HEK293 (cell line): Measurements from ENCODE around the gene ZNF831.

Experiments used
- CTCF ChIA-PET: fragments of 350-600 bp; formaldehyde crosslinking; extraction: SDS; loops from one replicate; lab custom pipeline; 2021; ENCODE audit warnings: antibody characterized with exemption; lab: Yijun Ruan, JAX
- POLR2A ChIA-PET: fragments of 300-600 bp; formaldehyde crosslinking; extraction: SDS; loops from one replicate; lab custom pipeline; 2020; ENCODE audit warnings: antibody characterized with exemption, inconsistent platforms; lab: Yijun Ruan, JAX
- H3K27ac ChIP-seq: fragments of 200-500 bp; sonication (Bioruptor generic); 2 replicates; pipeline ENCODE4 v1.5.1; 2014; ENCODE audit warnings: low read depth, low read length, control low read depth, inconsistent platforms; ENCODE audit errors: extremely low read depth
- H3K36me3 ChIP-seq, 2 experiments: fragments of 200-500 bp in 1 of 2; sonication (Bioruptor generic) in 1 of 2; 1 replicate in 1 of 2; 2 replicates in 1 of 2; pipeline ENCODE4 v1.5.1; 2014 to 2017; ENCODE audit warnings: inconsistent platforms in 2 of 2, low read length in 2 of 2; ENCODE audit not compliant: control insufficient read depth in 2 of 2, insufficient read depth in 1 of 2
- H3K4me1 ChIP-seq: fragments of 200-500 bp; sonication (Bioruptor generic); 2 replicates; pipeline ENCODE4 v1.5.1; 2014; ENCODE audit warnings: mild to moderate bottlenecking, low read length, inconsistent platforms; ENCODE audit not compliant: control insufficient read depth, insufficient read depth
- H3K4me3 ChIP-seq: 2 replicates; pipeline ENCODE4 v1.5.1; 2011; ENCODE audit warnings: low read depth, mild to moderate bottlenecking, control low read depth, low read length, moderate library complexity
- H3K9me3 ChIP-seq: fragments of 200-500 bp; sonication (Bioruptor generic); 2 replicates; pipeline ENCODE4 v1.5.1; 2014; ENCODE audit warnings: low read depth, low read length, inconsistent platforms; ENCODE audit not compliant: control insufficient read depth, insufficient read depth
- BCL11A ChIP-seq: fragments of 450-650 bp; formaldehyde crosslinking; IDR thresholded peaks from 2 replicates; pipeline ENCODE4 v1.5.1; 2016; ENCODE audit warnings: low read depth, missing biosample characterization, missing genetic modification characterization
- BCL11B ChIP-seq: fragments of 450-650 bp; formaldehyde crosslinking; IDR thresholded peaks from 2 replicates; pipeline ENCODE4 v1.5.1; 2016; ENCODE audit warnings: low read depth, missing biosample characterization, missing genetic modification characterization
- EGR2 ChIP-seq: fragments of 450-650 bp; formaldehyde crosslinking; IDR thresholded peaks from 2 replicates; pipeline ENCODE4 v1.5.1; 2016; ENCODE audit warnings: low read depth, missing biosample characterization, missing genetic modification characterization
- GLI2 ChIP-seq: fragments of 450-650 bp; formaldehyde crosslinking; IDR thresholded peaks from 2 replicates; pipeline ENCODE4; 2017; ENCODE audit warnings: missing biosample characterization, missing genetic modification characterization, low read depth, borderline replicate concordance
- KLF10 ChIP-seq: fragments of 450-650 bp; IDR thresholded peaks from 2 replicates; pipeline ENCODE4 v1.5.1; 2018; ENCODE audit warnings: missing biosample characterization, mild to moderate bottlenecking, missing genetic modification characterization
- KLF7 ChIP-seq: fragments of 450-650 bp; formaldehyde crosslinking; IDR thresholded peaks from 2 replicates; pipeline ENCODE4 v1.5.1; 2016; ENCODE audit warnings: missing biosample characterization, missing genetic modification characterization, borderline replicate concordance
- RBAK ChIP-seq: fragments of 450-650 bp; formaldehyde crosslinking; IDR thresholded peaks from 2 replicates; pipeline ENCODE4 v1.5.1; 2016; ENCODE audit warnings: missing biosample characterization, missing genetic modification characterization
- TRIM28 ChIP-seq: IDR thresholded peaks from 2 replicates; pipeline ENCODE4 v1.6.1; 2011; ENCODE audit warnings: low read length, control low read depth, borderline replicate concordance
- ZBTB20 ChIP-seq: fragments of 450-650 bp; formaldehyde crosslinking; IDR thresholded peaks from 2 replicates; pipeline ENCODE4 v1.5.1; 2016; ENCODE audit warnings: missing biosample characterization, missing genetic modification characterization
- ZBTB48 ChIP-seq: fragments of 450-650 bp; formaldehyde crosslinking; IDR thresholded peaks from 2 replicates; pipeline ENCODE4 v1.5.1; 2016; ENCODE audit warnings: missing biosample characterization, missing genetic modification characterization
- ZFHX2 ChIP-seq: fragments of 450-650 bp; formaldehyde crosslinking; conservative IDR thresholded peaks from 2 replicates; pipeline ENCODE4 v1.5.1; 2016; ENCODE audit warnings: missing biosample characterization, missing genetic modification characterization
- ZFP37 ChIP-seq: fragments of 450-650 bp; formaldehyde crosslinking; IDR thresholded peaks from 2 replicates; pipeline ENCODE4 v1.5.1; 2016; ENCODE audit warnings: missing biosample characterization, missing genetic modification characterization
- ZNF174 ChIP-seq: fragments of 450-650 bp; formaldehyde crosslinking; IDR thresholded peaks from 2 replicates; pipeline ENCODE4 v1.5.0; 2017; ENCODE audit warnings: missing biosample characterization, mild to moderate bottlenecking, missing genetic modification characterization
- ZNF214 ChIP-seq: fragments of 450-650 bp; formaldehyde crosslinking; IDR thresholded peaks from 2 replicates; pipeline ENCODE4 v1.5.1; 2017; ENCODE audit warnings: missing biosample characterization, mild to moderate bottlenecking, missing genetic modification characterization, borderline replicate concordance
- ZNF24 ChIP-seq: fragments of 450-650 bp; formaldehyde crosslinking; IDR thresholded peaks from 2 replicates; pipeline ENCODE4 v1.5.1; 2016; ENCODE audit warnings: missing biosample characterization, missing genetic modification characterization
- ZNF311 ChIP-seq: fragments of 450-650 bp; formaldehyde crosslinking; IDR thresholded peaks from 2 replicates; pipeline ENCODE4 v1.5.1; 2017; ENCODE audit warnings: missing biosample characterization, missing genetic modification characterization, borderline replicate concordance
- ZNF341 ChIP-seq: fragments of 450-650 bp; formaldehyde crosslinking; IDR thresholded peaks from 2 replicates; pipeline ENCODE4; 2016; ENCODE audit warnings: low read depth, missing biosample characterization, missing genetic modification characterization
- ZNF416 ChIP-seq: fragments of 450-650 bp; formaldehyde crosslinking; IDR thresholded peaks from 2 replicates; pipeline ENCODE4 v1.5.1; 2016; ENCODE audit warnings: missing biosample characterization, missing genetic modification characterization
- ZNF426 ChIP-seq: fragments of 450-650 bp; formaldehyde crosslinking; IDR thresholded peaks from 2 replicates; pipeline ENCODE4 v1.5.1; 2017; ENCODE audit warnings: missing biosample characterization, missing genetic modification characterization, mild to moderate bottlenecking, inconsistent platforms, moderate library complexity
- ZNF621 ChIP-seq: fragments of 450-650 bp; formaldehyde crosslinking; IDR thresholded peaks from 2 replicates; pipeline ENCODE4 v1.5.1; 2017; ENCODE audit warnings: missing biosample characterization, missing genetic modification characterization
- ZNF623 ChIP-seq: fragments of 450-650 bp; formaldehyde crosslinking; IDR thresholded peaks from 2 replicates; pipeline ENCODE4 v1.5.1; 2016; ENCODE audit warnings: missing biosample characterization, missing genetic modification characterization
- ZNF626 ChIP-seq: fragments of 450-650 bp; sonication (Bioruptor Pico); formaldehyde crosslinking; IDR thresholded peaks from 2 replicates; pipeline ENCODE4 v1.5.1; 2018; ENCODE audit warnings: missing biosample characterization, missing genetic modification characterization, inconsistent platforms
- ZNF830 ChIP-seq: fragments of 450-650 bp; IDR thresholded peaks from 2 replicates; pipeline ENCODE4 v1.5.0; 2018; ENCODE audit warnings: missing biosample characterization, missing genetic modification characterization, low read depth, mild to moderate bottlenecking, moderate library complexity
- ZSCAN30 ChIP-seq: fragments of 450-650 bp; IDR thresholded peaks from 2 replicates; pipeline ENCODE4 v1.5.1; 2018; ENCODE audit warnings: missing biosample characterization, mild to moderate bottlenecking, missing genetic modification characterization, moderate library complexity
- TF ChIP-seq, protein P1 (sequence below): fragments of 450-650 bp; formaldehyde crosslinking; optimal IDR thresholded peaks from 2 replicates; pipeline ENCODE3; 2016; ENCODE audit warnings: missing biosample characterization, mild to moderate bottlenecking, missing genetic modification characterization
- TF ChIP-seq, protein P2 (sequence below): fragments of 450-650 bp; formaldehyde crosslinking; IDR thresholded peaks from 2 replicates; pipeline ENCODE4 v1.5.1; 2016; ENCODE audit warnings: missing biosample characterization, missing genetic modification characterization
- TF ChIP-seq, protein P3 (sequence below): fragments of 450-650 bp; formaldehyde crosslinking; IDR thresholded peaks from 2 replicates; pipeline ENCODE4 v1.5.1; 2016; ENCODE audit warnings: missing biosample characterization, missing genetic modification characterization
- TF ChIP-seq, protein P4 (sequence below): fragments of 450-650 bp; formaldehyde crosslinking; IDR thresholded peaks from 2 replicates; pipeline ENCODE4; 2016; ENCODE audit warnings: missing biosample characterization, missing genetic modification characterization
- TF ChIP-seq, protein P5 (sequence below): fragments of 450-650 bp; formaldehyde crosslinking; IDR thresholded peaks from 2 replicates; pipeline ENCODE4 v1.5.1; 2017; ENCODE audit warnings: missing biosample characterization, missing genetic modification characterization

Gene ZNF831

DNA sequence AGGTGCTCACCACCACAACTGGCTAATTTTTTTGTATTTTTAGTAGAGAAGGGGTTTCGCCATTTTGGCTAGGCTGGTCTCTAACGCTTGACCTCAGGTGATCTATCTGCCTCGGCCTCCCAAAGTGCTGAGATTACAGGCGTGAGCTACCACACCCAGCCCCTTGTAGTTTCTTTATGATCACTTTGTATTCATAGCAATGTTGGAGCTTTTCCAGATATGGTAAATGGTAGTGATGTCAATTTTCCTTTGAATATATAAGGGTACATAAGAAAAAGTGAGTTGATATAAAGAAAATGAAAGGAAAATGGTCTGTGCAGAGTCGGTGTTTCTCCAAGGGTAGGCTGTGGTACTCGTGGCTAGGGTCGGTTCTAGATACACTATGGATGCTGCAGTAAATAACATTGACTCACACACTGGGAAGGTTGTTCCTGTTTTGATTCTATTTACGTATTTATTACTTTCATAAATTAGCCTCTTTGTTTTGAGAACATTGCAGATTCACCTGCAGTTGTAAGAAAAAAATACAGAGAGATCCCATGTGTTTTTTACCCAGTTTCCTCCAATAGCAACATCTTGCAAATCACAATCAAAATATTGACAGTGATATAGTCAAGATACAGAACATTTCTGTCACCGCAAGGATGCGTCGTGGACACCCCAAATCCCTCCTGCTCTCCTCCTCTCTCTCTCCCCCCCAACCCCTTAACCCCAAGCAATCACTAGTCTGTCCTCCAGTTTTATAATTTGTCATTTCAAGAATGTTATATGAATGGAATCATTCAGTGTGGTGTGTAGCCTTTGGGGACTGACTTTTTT is 2.5 kb downstream of the ZNF831 start (continued):
- TF ChIP-seq ZNF626 (tag by site-specific recombination) (no peak), ZNF623 (tag by site-specific recombination) (no peak), RBAK (tag by site-specific recombination) (no peak), ZNF214 (no peak), KLF7 (tag by site-specific recombination) (no peak), ZFP37 (tag by site-specific recombination) (no peak)

DNA sequence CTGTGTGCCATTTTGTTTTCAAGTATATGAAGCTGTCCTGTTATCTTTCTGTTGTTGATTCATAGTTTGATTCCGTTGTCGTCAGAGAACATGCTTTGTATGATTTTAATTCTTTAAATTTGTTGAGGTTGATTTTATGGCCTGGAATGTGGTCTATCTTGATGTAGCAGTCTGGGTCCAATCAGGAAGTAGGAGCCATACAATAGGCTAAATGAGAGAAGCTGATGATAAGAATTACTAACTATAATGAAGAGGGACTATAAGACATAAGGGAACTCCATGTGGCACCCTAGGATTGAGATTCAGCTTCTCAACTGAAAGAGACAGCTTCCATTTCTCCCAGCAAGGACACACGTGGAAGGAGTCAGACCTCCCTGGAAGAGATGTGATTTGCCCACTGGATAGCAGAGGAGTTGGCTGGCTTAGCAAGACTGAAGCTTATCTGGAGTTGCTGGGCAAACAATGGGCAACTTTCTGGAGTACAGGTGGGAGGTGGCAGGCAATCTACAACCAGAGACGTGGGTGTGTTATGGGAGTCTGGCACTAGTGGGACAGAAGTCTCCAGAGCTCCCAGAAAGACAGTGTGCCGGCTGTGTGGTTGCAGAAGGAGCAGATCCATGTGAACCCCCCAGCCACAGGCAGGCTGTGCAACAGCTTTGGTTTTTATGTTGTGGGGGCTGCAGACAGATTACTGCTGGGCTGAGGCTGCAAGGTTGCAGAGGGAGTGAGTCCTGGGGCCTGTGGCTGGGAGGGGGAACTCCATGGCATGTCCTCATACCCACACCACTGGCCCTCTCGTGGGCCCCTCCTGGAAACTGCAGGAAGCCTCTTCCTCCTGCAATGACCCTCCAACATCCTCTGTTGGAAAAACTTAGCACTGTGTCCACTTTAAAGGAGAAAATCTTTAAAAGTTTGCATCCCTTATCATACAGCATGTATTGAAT is 7.1 kb downstream of the ZNF831 start:
- no peaks in the 10 kb centered on the region for H3K4me1 ChIP-seq

DNA sequence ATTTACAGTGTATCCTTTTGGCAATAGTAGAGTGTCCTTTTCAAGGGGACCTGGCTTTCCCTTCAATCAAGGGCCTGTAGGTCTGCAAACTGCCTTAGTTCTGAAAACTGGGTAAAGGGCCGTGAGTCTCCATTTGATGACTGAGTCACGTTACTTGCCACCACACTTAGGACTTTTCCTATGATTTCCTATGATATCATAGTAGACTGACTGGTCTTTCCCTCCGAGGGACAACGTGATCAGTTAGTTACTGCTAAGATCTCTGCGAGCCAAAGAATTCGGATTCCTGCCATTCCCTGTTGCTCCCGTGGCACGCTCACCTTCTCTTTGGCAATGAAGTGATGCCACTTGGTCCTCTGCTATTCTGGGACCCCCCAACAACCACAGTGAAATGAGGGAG is 8.4 kb downstream of the ZNF831 start:
- Histone ChIP-seq H3K4me3 (no peak overlapping the region), H3K27ac (no peak overlapping the region), H3K36me3 (no peaks in the 10 kb centered on the region), H3K4me1 (no peaks in the 10 kb centered on the region), H3K9me3 (no peaks in the 10 kb centered on the region)
- ChIA-PET CTCF (no interaction called here), POLR2A (no interaction called here)
- no peak for TF ChIP-seq ZNF830 (tag by site-specific recombination)
- no peak for TF ChIP-seq BCL11B (tag by site-specific recombination)
- no peak for TF ChIP-seq ZNF311
- TF ChIP-seq TRIM28: no peak
- no peak for TF ChIP-seq ZNF426 (tag by site-specific recombination)
- TF ChIP-seq BCL11A (tag by site-specific recombination): no peak
- TF ChIP-seq, protein P1, sequence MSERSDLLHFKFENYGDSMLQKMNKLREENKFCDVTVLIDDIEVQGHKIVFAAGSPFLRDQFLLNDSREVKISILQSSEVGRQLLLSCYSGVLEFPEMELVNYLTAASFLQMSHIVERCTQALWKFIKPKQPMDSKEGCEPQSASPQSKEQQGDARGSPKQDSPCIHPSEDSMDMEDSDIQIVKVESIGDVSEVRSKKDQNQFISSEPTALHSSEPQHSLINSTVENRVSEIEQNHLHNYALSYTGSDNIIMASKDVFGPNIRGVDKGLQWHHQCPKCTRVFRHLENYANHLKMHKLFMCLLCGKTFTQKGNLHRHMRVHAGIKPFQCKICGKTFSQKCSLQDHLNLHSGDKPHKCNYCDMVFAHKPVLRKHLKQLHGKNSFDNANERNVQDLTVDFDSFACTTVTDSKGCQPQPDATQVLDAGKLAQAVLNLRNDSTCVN: no peak
- TF ChIP-seq ZNF24 (tag by site-specific recombination): no peak
- TF ChIP-seq KLF10 (tag by site-specific recombination): no peak
- no peak for TF ChIP-seq ZSCAN30
- no peak for TF ChIP-seq ZBTB20
- TF ChIP-seq, protein P2, sequence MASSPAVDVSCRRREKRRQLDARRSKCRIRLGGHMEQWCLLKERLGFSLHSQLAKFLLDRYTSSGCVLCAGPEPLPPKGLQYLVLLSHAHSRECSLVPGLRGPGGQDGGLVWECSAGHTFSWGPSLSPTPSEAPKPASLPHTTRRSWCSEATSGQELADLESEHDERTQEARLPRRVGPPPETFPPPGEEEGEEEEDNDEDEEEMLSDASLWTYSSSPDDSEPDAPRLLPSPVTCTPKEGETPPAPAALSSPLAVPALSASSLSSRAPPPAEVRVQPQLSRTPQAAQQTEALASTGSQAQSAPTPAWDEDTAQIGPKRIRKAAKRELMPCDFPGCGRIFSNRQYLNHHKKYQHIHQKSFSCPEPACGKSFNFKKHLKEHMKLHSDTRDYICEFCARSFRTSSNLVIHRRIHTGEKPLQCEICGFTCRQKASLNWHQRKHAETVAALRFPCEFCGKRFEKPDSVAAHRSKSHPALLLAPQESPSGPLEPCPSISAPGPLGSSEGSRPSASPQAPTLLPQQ (tag by site-specific recombination): no peak
- TF ChIP-seq, protein P3, sequence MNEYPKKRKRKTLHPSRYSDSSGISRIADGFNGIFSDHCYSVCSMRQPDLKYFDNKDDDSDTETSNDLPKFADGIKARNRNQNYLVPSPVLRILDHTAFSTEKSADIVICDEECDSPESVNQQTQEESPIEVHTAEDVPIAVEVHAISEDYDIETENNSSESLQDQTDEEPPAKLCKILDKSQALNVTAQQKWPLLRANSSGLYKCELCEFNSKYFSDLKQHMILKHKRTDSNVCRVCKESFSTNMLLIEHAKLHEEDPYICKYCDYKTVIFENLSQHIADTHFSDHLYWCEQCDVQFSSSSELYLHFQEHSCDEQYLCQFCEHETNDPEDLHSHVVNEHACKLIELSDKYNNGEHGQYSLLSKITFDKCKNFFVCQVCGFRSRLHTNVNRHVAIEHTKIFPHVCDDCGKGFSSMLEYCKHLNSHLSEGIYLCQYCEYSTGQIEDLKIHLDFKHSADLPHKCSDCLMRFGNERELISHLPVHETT (tag by site-specific recombination): no peak
- TF ChIP-seq, protein P4, sequence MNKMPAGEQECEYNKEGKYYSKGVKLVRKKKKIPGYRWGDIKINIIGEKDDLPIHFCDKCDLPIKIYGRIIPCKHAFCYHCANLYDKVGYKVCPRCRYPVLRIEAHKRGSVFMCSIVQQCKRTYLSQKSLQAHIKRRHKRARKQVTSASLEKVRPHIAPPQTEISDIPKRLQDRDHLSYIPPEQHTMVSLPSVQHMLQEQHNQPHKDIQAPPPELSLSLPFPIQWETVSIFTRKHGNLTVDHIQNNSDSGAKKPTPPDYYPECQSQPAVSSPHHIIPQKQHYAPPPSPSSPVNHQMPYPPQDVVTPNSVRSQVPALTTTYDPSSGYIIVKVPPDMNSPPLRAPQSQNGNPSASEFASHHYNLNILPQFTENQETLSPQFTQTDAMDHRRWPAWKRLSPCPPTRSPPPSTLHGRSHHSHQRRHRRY (tag by site-specific recombination): no peak
- no peak for TF ChIP-seq GLI2 (tag by site-specific recombination)
- TF ChIP-seq ZNF174 (tag by site-specific recombination): no peak

More for the DNA sequence above, 7.1 kb downstream of the ZNF831 start:
- Histone ChIP-seq H3K4me3 (no peak overlapping the region), H3K27ac (no peak overlapping the region), H3K9me3 (no peaks in the 10 kb centered on the region), H3K36me3 (no peaks in the 10 kb centered on the region)
- ChIA-PET POLR2A (no interaction called here), CTCF (interaction anchor here (0.5 to 0.7 kb wide), 4 partner anchors 35 to 917 kb away, joined by 3 to 4 read pairs (median 4); no protein-coding TSS in a partner anchor)
- TF ChIP-seq ZNF416 (tag by site-specific recombination) (no peak), EGR2 (tag by site-specific recombination) (peak; percentile 90), ZBTB48 (tag by site-specific recombination) (no peak), ZNF341 (no peak), ZFHX2 (tag by site-specific recombination) (peak; percentile 72), ZNF621 (tag by site-specific recombination) (no peak)
- TF ChIP-seq, protein P5, sequence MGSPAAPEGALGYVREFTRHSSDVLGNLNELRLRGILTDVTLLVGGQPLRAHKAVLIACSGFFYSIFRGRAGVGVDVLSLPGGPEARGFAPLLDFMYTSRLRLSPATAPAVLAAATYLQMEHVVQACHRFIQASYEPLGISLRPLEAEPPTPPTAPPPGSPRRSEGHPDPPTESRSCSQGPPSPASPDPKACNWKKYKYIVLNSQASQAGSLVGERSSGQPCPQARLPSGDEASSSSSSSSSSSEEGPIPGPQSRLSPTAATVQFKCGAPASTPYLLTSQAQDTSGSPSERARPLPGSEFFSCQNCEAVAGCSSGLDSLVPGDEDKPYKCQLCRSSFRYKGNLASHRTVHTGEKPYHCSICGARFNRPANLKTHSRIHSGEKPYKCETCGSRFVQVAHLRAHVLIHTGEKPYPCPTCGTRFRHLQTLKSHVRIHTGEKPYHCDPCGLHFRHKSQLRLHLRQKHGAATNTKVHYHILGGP (tag by site-specific recombination): no peak
